GM19438 (cell line): ENCODE data around the gene ZNF280D.
"Not testable (repeated sequence)": the region's sequence is repeated elsewhere in the genome, so short reads cannot be mapped to it uniquely, and the experiment has no call there.

Experiments used
- ATAC-seq: cut with Tn5 transposase; IDR thresholded peaks from one replicate; pipeline ENCODE4 v1.9.1; 2021; ENCODE audit warnings: low read depth; ENCODE audit not compliant: unreplicated experiment

The ZNF280D gene

DNA sequence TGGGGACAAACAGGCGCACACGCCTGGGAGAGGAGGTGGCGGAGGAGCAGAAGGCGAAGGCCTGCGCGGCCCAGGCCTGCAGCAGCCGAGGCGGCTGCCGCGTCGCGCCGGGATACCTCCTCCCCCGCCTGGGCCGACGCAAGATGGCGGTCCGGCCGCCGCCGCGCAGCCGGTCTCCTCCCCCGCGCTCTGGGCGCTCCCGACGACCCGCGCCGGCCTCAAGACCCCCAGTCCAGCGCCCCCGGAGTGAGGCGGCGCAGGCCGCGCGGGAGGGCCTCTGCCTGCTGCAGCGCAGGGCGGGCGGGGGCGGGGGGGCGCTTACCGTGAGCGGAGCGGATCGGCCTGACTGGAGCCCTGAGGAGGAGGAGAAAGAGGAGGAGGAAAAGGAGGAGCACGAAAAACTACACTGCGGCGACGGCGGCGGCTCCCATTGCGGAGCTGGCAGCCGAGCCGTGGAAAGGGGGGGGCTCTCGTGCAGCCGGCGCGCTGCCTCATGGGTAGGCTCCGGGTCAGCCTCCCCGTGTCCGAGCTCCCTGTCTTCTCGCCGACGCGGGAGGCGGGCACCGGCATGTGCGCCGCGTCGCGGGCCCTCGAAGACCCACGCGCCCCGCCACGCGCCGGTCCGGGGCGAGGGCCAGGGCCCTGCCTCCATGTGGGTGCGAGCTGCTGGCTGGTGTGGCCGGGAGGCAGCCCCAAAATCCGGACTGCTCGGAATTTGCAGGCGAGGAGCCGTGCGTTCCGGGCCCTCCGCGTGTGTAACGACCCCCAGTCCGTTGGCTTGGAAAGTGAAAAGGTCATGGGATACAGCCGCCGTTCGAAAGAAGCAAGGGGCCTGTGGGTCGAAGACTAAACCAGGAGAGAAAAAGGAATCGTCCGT, at the start of gene ZNF280D:
Gene ZNF280D (minus strand): TSS at position 374 of the 877 bp plus-strand sequence. CDS start 26,400 bp downstream, outside the sequence.
- peak; percentile 77 for ATAC-seq

DNA sequence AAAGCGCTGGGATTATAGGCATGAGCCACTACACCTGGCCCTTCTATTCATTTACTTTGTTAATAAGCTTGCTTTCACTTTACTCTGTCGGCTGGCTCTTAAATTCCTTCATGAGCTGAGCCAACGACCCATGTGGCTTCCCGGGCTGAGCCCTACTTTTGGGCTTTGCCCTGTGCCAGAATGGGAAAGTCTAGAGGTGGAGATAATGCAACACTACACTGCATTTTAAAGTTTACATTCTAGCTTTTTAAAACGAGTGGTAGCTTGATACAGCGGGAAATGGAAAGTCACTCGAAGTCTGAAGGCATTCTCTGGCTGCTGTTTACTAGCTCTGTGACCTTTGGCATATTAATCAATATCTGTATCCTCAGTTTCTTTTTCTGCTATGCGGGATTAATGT, 49.0 kb upstream of the ZNF280D start:
- ATAC-seq: no peak

DNA sequence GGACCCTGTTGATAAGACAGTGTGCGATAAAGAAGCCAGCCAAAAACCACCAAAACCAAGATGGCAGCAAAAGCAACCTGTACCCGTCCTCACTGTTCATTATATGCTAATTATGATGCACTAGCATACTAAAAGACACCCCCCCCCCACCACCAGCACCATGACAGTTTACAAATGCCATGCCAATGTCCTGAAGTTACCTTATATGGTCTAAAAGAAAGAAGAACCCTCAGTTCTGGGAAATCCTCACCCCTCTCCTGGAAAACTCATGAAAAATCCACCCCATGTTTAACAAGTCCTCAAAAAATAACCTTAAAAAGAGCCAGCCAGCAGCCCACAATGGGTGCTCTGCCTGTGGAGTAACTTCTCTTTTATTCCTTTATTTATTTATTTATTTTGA, 48.4 kb upstream of the ZNF280D start:
- ATAC-seq: no peak

DNA sequence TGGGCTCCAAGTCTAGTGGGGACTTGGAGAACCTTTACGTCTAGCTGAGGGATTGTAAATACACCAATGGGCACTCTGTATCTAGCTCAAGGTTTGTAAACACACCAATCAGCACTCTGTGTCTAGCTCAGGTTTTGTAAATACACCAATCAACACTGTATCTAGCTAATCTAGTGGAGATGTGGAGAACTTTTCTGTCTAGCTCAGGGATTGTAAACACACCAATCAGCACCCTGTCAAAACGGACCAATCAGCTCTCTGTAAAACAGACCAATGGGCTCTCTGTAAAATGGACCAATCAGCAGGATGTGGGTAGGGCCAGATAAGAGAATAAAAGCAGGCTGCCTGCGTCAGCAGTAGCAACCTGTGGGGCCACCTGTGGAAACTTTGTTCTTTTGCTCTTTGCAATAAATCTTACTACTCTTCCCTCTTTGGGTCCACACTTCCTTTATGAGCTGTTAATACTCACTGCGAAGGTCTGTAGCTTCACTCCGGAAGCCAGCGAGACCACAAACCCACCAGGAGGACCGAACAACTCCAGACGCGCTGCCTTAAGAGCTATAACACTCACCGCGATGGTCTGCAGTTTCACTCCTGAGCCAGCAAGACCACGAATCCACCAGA, 46.9 kb upstream of the ZNF280D start:
- ATAC-seq: not testable (repeated sequence)

DNA sequence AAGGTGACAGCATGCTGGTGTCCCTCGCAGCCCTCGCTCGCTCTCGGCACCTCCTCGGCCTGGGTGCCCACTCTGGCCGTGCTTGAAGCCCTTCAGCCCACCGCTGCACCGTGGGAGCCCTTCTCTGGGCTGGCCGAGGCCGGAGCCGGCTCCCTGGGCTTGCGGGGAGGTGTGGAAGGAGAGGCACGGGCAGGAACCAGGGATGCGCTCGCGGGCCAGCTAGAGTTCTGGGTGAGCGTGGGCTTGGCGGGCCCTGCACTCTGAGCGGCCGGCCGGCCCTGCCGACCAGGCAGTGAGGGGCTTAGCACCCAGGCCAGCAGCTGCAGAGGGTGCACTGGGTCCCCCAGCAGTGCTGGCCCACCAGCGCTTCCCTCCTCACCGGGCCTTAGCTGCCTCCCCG, 46.1 kb upstream of the ZNF280D start:
- ATAC-seq: not testable (repeated sequence)

- no peak for ATAC-seq
Measured at GRCh38 chr15:56778761-56779160, 45.5 kb upstream of the ZNF280D start.

DNA sequence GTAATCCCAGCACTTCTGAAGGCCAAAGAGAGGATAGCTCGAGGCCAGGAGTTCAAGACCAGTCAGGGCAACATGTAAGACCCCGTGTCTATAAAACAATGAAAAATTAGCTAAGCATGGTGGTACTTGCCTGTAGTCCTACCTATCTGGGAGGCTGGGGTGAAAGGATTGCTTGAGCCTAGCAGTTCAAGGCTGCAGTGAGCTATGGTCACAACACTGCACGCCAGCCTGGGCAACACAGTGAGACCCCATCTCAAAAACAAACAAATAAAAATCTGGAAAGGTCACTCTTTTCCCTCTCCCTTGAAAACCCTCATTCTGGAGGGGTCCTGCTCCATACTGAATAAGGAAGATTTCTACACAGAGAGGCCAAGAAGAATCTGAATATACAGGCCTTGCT, 43.5 kb upstream of the ZNF280D start:
- no peak for ATAC-seq

- ATAC-seq: no peak
Measured at GRCh38 chr15:56775641-56776040, 42.3 kb upstream of the ZNF280D start.

DNA sequence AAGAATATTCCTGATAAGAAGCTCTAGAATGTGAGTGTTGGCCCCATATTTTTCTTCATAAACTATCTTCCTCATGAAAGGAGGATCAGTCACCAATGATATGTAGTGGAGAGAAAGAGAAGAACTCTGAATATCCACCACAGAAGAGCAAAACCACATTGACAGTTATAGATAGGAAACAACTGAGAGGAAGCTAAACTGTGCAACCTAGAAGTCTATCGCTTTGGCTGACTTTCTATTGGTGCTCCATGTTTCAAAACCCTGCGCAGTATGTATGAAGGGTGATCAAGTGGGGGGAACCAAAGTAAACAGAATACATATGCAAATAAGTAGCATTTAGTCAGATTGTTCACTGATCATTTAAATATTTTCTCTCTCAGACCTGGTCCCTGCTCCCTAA, 41.0 kb upstream of the ZNF280D start:
- no peak for ATAC-seq

GRCh38 chr15:56772868-56773639, 39.7 kb upstream of the ZNF280D start:
- no peak for ATAC-seq

DNA sequence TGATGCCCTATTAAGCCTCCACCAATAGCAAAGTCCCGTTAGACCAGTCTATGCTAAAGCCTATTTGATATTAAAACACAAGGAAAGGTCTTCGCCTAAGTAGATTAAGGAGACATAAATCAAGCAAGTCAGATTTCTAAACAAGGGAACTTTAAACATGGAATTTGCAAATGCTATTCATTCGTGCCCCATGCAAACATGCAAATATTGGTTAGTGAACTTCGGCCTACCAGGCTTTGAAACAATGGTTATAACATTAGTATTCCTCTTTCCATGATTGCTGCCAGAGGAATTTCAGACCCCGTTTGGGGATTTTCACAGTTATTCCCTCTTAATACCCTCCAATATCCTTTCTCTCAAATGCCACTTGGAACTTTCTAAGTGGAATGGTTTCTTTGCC, 36.9 kb upstream of the ZNF280D start:
- no peak for ATAC-seq

DNA sequence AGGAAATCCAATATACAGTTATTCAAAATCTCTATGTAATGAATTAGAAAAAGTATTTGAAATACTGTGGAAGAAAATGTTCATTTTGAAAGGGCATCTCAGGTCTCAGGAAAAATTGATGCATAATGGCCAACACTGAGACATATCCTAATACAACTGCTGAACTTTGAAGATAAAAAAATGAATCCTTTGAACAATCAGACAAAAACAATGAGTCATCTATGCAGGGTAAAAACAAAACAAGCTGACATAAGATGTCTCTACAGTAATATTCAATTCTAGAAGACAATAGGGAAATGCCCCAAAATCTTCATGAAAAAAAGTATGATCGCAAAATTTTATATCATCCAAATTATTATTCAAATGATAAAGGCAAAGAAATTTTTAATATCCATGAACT, 34.0 kb upstream of the ZNF280D start:
- ATAC-seq: no peak

DNA sequence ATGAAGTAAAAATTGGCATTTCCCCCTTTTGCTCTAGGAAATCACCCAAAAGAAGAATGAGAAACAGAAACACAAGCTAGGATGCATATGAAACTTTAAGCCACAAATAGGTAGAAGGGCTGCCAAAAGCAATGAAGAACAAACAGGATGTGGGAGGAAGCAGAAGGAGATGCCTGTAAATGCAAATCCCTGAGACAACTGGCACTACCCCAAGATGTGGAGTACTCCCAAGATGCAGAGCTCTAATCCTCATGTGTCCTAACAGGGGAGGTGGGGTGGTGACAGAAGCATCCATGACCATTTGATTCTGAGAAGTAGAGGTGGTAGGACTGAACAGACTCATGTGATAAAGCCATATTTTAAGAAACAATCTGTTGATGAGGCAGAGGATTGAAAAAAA, 31.9 kb upstream of the ZNF280D start:
- no peak for ATAC-seq

GRCh38 chr15:56763141-56763895, 30.0 kb upstream of the ZNF280D start:
- no peak for ATAC-seq

- no peak for ATAC-seq
Measured at GRCh38 chr15:56760186-56760585, 26.9 kb upstream of the ZNF280D start.

DNA sequence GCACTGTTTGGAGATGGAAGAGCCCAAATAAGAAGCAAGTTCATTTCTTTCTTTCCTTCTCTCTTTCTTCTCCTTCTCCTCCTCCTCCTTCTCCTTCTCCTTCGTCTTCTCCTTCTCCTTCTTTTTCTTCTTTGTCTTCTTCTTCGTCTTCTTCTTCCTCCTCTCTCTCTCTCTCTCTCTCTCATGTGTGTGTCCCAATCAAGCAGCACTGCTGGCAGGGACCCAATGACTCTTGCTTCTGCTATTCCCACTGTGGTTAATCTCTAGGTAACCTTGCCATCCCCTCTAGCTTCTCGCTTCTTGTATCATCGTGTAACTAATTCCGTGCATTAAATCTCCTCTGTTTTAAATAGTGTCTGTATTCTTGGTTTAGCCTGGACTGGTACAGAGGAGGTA, 26.1 kb upstream of the ZNF280D start:
- no peak for ATAC-seq

- ATAC-seq: no peak
Measured at GRCh38 chr15:56758770-56759449, 25.6 kb upstream of the ZNF280D start.

DNA sequence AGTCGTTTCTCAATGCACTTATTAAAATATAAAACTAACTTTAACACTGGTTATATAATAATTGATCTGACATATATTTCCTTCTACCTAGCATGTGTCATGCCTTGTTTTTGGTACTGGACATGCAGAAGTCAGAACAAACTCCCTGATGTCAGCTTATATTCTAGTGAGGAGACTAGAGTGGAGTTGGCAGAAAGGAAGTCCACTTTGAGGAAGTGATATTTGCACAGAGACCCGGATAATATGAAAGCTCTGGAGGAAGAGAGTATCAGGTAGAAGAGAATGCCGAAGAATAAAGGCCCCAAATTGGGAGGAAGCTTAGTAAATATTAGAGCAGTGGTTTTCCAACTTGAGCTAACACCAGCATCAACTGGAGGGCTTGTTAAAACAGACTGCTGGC, 24.6 kb upstream of the ZNF280D start:
- no peak for ATAC-seq

GRCh38 chr15:56754772-56755370, 21.6 kb upstream of the ZNF280D start:
- no peak for ATAC-seq

DNA sequence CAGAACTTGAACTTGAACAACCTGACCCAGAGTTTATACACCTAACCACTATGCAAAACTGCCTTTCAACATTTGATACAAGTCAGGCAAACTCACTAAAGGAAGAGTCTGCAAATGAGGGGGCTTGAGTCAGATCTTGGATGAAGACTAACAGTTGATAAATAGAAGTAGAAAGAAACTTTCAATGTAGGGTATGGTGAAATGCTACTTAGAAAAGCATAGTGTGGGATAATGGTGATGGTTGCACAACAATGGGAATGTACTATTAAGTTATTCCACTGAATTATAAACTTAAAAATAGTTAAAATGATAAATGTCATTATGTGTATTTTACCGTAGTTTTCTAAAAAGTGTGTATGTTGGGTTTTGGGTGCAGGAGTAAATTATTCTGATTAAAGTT, 19.7 kb upstream of the ZNF280D start:
- ATAC-seq: no peak
